HG02973 (cell line): ENCODE results near the gene GALC.
"Not testable (repeated sequence)": the region's sequence is repeated elsewhere in the genome, so short reads cannot be mapped to it uniquely, and the experiment has no call there.

ENCODE experiments used
- ATAC-seq: cut with Tn5 transposase; IDR thresholded peaks from one replicate; pipeline ENCODE4 v1.9.1; 2021; ENCODE audit warnings: moderate library complexity; ENCODE audit not compliant: unreplicated experiment

The GALC gene

GRCh38 chr14:87992718-87993628 lies at the start of gene GALC:
Gene GALC, minus strand, starts transcription at chr14:87993182. Its CDS starts 18 bp downstream, at chr14:87993164.
- peak; percentile 87 for ATAC-seq

GRCh38 chr14:88040146-88040545 lies 47.2 kb upstream of the GALC start:
- no peak for ATAC-seq

- ATAC-seq: no peak
Observed at GRCh38 chr14:88039197-88039596, 46.2 kb upstream of the GALC start.

GRCh38 chr14:88037325-88037724 lies 44.3 kb upstream of the GALC start:
- ATAC-seq: no peak

- ATAC-seq: no peak
Observed at GRCh38 chr14:88036422-88036821, 43.4 kb upstream of the GALC start.

- ATAC-seq: no peak
Observed at GRCh38 chr14:88034076-88034475, 41.1 kb upstream of the GALC start.

GRCh38 chr14:88032373-88032772 lies 39.4 kb upstream of the GALC start:
- no peak for ATAC-seq

- ATAC-seq: no peak
Observed at GRCh38 chr14:88030892-88031291, 37.9 kb upstream of the GALC start.

GRCh38 chr14:88030079-88030478 lies 37.1 kb upstream of the GALC start:
- ATAC-seq: no peak

- ATAC-seq: no peak
Observed at GRCh38 chr14:88029500-88029899, 36.5 kb upstream of the GALC start.

GRCh38 chr14:88026890-88027289 lies 33.9 kb upstream of the GALC start:
- ATAC-seq: no peak

GRCh38 chr14:88025313-88025712 lies 32.3 kb upstream of the GALC start:
- no peak for ATAC-seq

- ATAC-seq: not testable (repeated sequence)
Observed at GRCh38 chr14:88024252-88025086, 31.5 kb upstream of the GALC start.

GRCh38 chr14:88023658-88024187 lies 30.7 kb upstream of the GALC start:
- no peak for ATAC-seq

- no peak for ATAC-seq
Observed at GRCh38 chr14:88017535-88017934, 24.6 kb upstream of the GALC start.

GRCh38 chr14:88016768-88017167 lies 23.8 kb upstream of the GALC start:
- ATAC-seq: no peak

GRCh38 chr14:88013750-88014349 lies 20.9 kb upstream of the GALC start:
- peak; percentile 92 for ATAC-seq

- ATAC-seq: no peak
Observed at GRCh38 chr14:88012495-88012894, 19.5 kb upstream of the GALC start.

- ATAC-seq: no peak
Observed at GRCh38 chr14:88010331-88010730, 17.3 kb upstream of the GALC start.

GRCh38 chr14:88009486-88009885 lies 16.5 kb upstream of the GALC start:
- no peak for ATAC-seq
